Stomach (tissue), 9 donors: ENCODE results near the gene CHD9. TPM values are rescaled to one million over a fixed set of nuclear protein-coding genes. Genes with fewer than 3 reads are reported as not detected.
A peak's percentile ranks its signal among the peaks of the same experiment; 100 is the strongest.

Source experiments
- DNase-seq, 2 donors: peaks; one replicate each; pipeline versions ENCODE4 v3.0.0 to v3.0.0-alpha.2; 2013 to 2019
- H3K27ac ChIP-seq, 5 donors: fragments of 200-600 bp in 4 of 5; sonication (generic) in 4 of 5; one replicate each; pipeline ENCODE4 v1.5.1; 2013 to 2019; ENCODE audit warnings: mild to moderate bottlenecking in 1 of 5, moderate library complexity in 1 of 5
- H3K27me3 ChIP-seq, 3 donors: fragments of 200-600 bp; sonication (generic); one replicate each; pipeline ENCODE4 v1.5.1; 2017 to 2019; ENCODE audit warnings: mixed run types in 1 of 3
- H3K36me3 ChIP-seq, 4 donors: fragments of 200-600 bp; sonication (generic); 1 replicate in 3 of 4; 2 replicates in 1 of 4; pipeline ENCODE4 v1.5.1; 2016 to 2019
- H3K4me1 ChIP-seq, 4 donors: fragments of 200-600 bp; sonication (generic); one replicate each; pipeline ENCODE4 v1.5.1; 2016 to 2019
- H3K4me3 ChIP-seq, 4 donors: fragments of 200-600 bp; sonication (generic) in 3 of 4; one replicate each; pipeline ENCODE4 v1.5.1; 2016 to 2019; ENCODE audit warnings: mild to moderate bottlenecking in 1 of 4
- H3K9me3 ChIP-seq, 4 donors: fragments of 200-600 bp; sonication (generic); one replicate each; pipeline ENCODE4 v1.5.1; 2016 to 2019
- EP300 ChIP-seq: sonication (generic); formaldehyde crosslinking; IDR thresholded peaks from one replicate; pipeline ENCODE4 v1.6.1; 2017; ENCODE audit warnings: antibody characterized with exemption
- POLR2A ChIP-seq, 4 donors: fragments of 450-650 bp; IDR thresholded peaks; one replicate each; pipeline ENCODE4 v1.6.1; 2016; ENCODE audit warnings: antibody characterized with exemption in 4 of 4, control low read depth in 2 of 4, mild to moderate bottlenecking in 1 of 4, moderate library complexity in 1 of 4
- POLR2AphosphoS5 ChIP-seq, 3 donors: sonication (generic); formaldehyde crosslinking; IDR thresholded peaks; one replicate each; pipeline ENCODE4 v1.6.1; 2016; ENCODE audit warnings: antibody characterized with exemption in 3 of 3
- WGBS, 5 donors: extraction: QIAGEN DNeasy Blood & Tissue Kit in 3 of 5; methylation state at CpG; one replicate each; pipeline versions ENCODE4 v1.1.5 to v1.1.7; 2013 to 2018; 5-methylcytosine and 5-hydroxymethylcytosine counted together
- intact Hi-C: fragments of 100-400 bp; cut with DNase I; formaldehyde crosslinking; loops from one replicate; pipeline ENCODE4 v1.15.1; 2023; ENCODE audit warnings: low total_unique reads
- polyA plus RNA-seq, 3 donors: library from polyadenylated mRNA; stranded (reverse); fragments of 200-250 nt; gene quantifications; one replicate each; pipeline ENCODE4 v1.2.3, GENCODE V29; 2013
- total RNA-seq, 5 donors: library from RNA; depleted of rRNA; stranded (reverse); fragments of >200 nt; gene quantifications; one replicate each; pipeline versions ENCODE4 v1.1.0 to v1.2.3, GENCODE V29; 2014 to 2016
- TF ChIP-seq, protein P1 (sequence below), 7 experiments: fragments of 450-650 bp in 4 of 7; fragments of 200-600 bp in 3 of 7; sonication (generic) in 3 of 7; IDR thresholded peaks; one replicate each; pipeline ENCODE4 v1.5.1; 2016 to 2019; ENCODE audit warnings: antibody characterized with exemption in 7 of 7, control low read depth in 2 of 7, mild to moderate bottlenecking in 1 of 7
- donor health status: healthy with polysubstance abuse.
- donor health status: Bipolar disorder and iron deficiency.
- donor health status: healthy.

CHD9 gene
- total and polyA plus RNA-seq, 8 donors, result 8.1 to 224 (median 29.4) TPM

DNA sequence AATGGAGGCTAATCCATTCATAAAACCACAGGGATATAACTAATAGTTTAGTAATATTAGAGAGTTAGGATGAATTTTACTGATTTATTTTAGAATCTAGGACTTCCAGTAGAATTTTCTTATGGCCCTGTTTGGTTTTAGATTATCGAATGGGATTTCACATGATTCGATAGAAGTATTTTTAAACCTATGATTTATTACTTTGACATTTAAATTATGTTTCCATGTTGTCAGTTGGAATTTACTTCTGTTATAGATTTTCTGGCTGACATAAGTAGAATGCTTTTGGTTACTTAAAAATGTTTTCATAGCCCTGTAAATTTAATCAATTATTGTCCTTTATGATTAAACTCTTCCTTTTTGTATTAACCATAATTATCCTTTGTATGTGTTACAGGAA, 158.8 kb downstream of the CHD9 start:
- intact Hi-C loops, result no loop called here
- WGBS, 5 donors, result 63 to 87% (median 72%) methylated on average over 2 of the region's 2 CpGs
- peaks cover 6 to 97% (median 43%) of the 10 kb centered on the region in 4 donors for H3K4me1 ChIP-seq
- H3K4me3 ChIP-seq, result no peak overlapping the region
- no peak for TF ChIP-seq EP300
- TF ChIP-seq POLR2AphosphoS5 (IDR thresholded peaks at IDR 0.05), result no peak
- TF ChIP-seq, protein P1, sequence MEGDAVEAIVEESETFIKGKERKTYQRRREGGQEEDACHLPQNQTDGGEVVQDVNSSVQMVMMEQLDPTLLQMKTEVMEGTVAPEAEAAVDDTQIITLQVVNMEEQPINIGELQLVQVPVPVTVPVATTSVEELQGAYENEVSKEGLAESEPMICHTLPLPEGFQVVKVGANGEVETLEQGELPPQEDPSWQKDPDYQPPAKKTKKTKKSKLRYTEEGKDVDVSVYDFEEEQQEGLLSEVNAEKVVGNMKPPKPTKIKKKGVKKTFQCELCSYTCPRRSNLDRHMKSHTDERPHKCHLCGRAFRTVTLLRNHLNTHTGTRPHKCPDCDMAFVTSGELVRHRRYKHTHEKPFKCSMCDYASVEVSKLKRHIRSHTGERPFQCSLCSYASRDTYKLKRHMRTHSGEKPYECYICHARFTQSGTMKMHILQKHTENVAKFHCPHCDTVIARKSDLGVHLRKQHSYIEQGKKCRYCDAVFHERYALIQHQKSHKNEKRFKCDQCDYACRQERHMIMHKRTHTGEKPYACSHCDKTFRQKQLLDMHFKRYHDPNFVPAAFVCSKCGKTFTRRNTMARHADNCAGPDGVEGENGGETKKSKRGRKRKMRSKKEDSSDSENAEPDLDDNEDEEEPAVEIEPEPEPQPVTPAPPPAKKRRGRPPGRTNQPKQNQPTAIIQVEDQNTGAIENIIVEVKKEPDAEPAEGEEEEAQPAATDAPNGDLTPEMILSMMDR (IDR thresholded peaks at IDR 0.05), result no peak
- no peak for TF ChIP-seq POLR2A (IDR thresholded peaks at IDR 0.05)
- no peak for DNase-seq
- H3K27ac ChIP-seq, result no peak overlapping the region
- no peaks in the 10 kb centered on the region for H3K36me3 ChIP-seq
- H3K9me3 ChIP-seq, result no peaks in the 10 kb centered on the region
- H3K27me3 ChIP-seq, result no peaks in the 10 kb centered on the region

DNA sequence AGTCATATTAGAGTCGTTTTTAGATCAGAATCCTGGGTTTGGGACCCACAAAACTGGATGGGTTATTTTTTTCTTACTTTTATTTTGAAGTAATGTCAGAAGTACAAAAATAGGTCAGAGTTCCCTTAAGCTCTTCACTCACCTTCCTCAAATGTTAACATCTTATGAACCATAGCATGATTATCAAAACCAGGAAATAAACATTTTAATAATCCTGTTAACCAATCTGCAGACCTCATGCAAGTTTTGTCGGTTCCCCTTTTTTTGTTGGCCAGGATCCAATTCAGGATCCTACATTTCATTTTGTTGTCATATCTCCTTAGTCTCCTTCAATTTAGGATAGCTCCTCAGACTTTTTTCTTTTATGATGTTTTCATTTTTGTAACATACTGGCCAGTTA, 162.0 kb downstream of the CHD9 start:
- WGBS, 5 donors, result 36 to 43% (median 42%) methylated on average over 2 of the region's 2 CpGs
- no peak overlapping the region for H3K27ac ChIP-seq
- TF ChIP-seq POLR2A (IDR thresholded peaks at IDR 0.05) (no peak), POLR2AphosphoS5 (IDR thresholded peaks at IDR 0.05) (no peak), EP300 (no peak)
- TF ChIP-seq, protein P1 (IDR thresholded peaks at IDR 0.05), result no peak
- H3K9me3 ChIP-seq, result no peaks in the 10 kb centered on the region
- peaks cover 24 to 97% (median 54%) of the 10 kb centered on the region in 4 donors for H3K4me1 ChIP-seq
- H3K27me3 ChIP-seq, result no peaks in the 10 kb centered on the region
- no peaks in the 10 kb centered on the region for H3K36me3 ChIP-seq
- no peak overlapping the region for H3K4me3 ChIP-seq
- intact Hi-C loops, result no loop called here
- DNase-seq, result no peak

DNA sequence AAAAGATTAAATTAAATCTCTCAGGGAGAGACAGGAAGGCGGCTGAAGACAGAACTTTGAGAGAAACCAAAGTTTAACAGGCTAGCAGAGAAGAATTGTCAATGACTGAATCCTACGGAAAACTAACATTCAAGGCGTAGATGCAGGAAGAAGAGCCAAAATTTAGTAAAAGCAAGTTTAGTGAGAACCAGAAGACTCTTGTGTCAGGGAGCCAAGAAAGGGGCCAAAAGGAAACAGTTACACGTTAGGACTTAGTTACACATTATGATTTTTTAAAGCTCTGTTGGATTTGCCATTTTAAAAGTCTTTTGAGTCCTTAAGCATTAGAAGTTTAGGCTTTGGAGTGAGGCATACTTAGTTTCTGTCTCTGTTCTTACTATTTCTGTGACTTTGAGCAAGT, 164.6 kb downstream of the CHD9 start:
- intact Hi-C loops, result no loop called here
- TF ChIP-seq POLR2A (IDR thresholded peaks at IDR 0.05), result no peak
- no peak for TF ChIP-seq POLR2AphosphoS5 (IDR thresholded peaks at IDR 0.05)
- no peak for TF ChIP-seq EP300
- TF ChIP-seq, protein P1 (IDR thresholded peaks at IDR 0.05), result no peak
- 46 to 73% (median 65%) methylated on average over 4 of the region's 4 CpGs for WGBS, 5 donors
- H3K4me1 ChIP-seq, result peaks cover 24 to 83% (median 47%) of the 10 kb centered on the region in 4 donors
- no peak overlapping the region for H3K4me3 ChIP-seq
- peaks cover 0 to 20% (median 17%) of the 10 kb centered on the region in 4 donors for H3K36me3 ChIP-seq
- DNase-seq, result peak in 1 of 2 donors; percentile 51
- no peaks in the 10 kb centered on the region for H3K9me3 ChIP-seq
- no peaks in the 10 kb centered on the region for H3K27me3 ChIP-seq
- H3K27ac ChIP-seq, result peak overlapping the region in 4 of 5 donors; percentile 32 to 77 (median 66)

DNA sequence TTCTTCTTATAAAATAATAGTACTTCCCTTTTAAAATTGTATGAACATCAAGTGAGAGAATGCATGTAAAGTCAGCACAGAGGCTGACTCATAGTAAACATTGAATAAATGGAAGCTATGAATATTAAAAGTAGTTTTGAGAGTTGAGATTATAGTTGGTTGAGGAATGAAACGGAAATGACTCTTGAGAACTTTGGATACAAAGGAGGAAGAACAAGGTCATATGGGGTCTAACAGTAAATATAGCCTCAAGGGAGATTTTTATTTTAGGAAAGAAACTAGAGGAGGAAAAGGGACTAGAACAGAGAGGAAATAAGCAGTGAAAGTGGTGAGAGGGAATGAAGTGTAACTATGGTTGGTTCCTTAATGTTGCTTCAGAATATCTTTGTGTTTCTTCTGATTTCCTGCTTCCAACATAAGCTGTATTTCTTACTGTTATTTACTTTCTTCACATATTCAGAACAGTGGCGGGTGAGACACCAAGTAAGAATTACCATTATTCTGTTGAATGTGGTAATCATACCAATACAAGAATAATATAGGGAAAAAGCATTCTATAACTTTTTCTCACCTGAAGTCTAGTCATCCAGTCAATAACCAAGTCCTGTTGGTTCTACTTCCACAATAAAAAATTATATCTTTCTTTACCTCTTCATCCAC, 165.1 kb downstream of the CHD9 start:
- Histone ChIP-seq H3K36me3 (peaks cover 0 to 21% (median 19%) of the 10 kb centered on the region in 4 donors), H3K4me1 (peaks cover 24 to 83% (median 47%) of the 10 kb centered on the region in 4 donors), H3K9me3 (no peaks in the 10 kb centered on the region), H3K27ac (peak overlapping the region in 4 of 5 donors; percentile 32 to 77 (median 66)), H3K4me3 (no peak overlapping the region), H3K27me3 (no peaks in the 10 kb centered on the region)
- DNase-seq, result peak in 1 of 2 donors; percentile 25
- no peak for TF ChIP-seq EP300
- TF ChIP-seq, protein P1 (IDR thresholded peaks at IDR 0.05), result no peak
- no peak for TF ChIP-seq POLR2A (IDR thresholded peaks at IDR 0.05)
- no peak for TF ChIP-seq POLR2AphosphoS5 (IDR thresholded peaks at IDR 0.05)
- intact Hi-C loops, result no loop called here
- WGBS, 5 donors, result 31 to 47% (median 40%) methylated on average over 2 of the region's 2 CpGs
